ENCODE results near the gene MAPK8IP1.

GRCh38 chr11:45847911-45848316 lies 37.5 kb upstream of the MAPK8IP1 start:
- TF ChIP-seq CTCF (IDR thresholded peaks at IDR 0.05) = no peak
- no peak for TF ChIP-seq EP300 (IDR thresholded peaks at IDR 0.05)

Data from stomach (tissue), 4 donors.